ENCODE data around the gene TUBE1.
"Not testable (repeated sequence)": the region's sequence is repeated elsewhere in the genome, so short reads cannot be mapped to it uniquely, and the experiment has no call there.

TUBE1 gene

GRCh38 chr6:112116221-112116620 lies 28.9 kb upstream of the TUBE1 start:
- no peaks in the 10 kb centered on the region for H3K9me3 ChIP-seq (ENCODE audit: control extremely low read depth in 1 of 5, control insufficient read depth in 4 of 5, insufficient read depth in 2 of 5, low read depth in 1 of 5, low read length in 4 of 5)
- H3K36me3 ChIP-seq (ENCODE audit: control insufficient read depth in 4 of 4, insufficient read depth in 4 of 4, low read length in 3 of 4): no peaks in the 10 kb centered on the region
- no peak overlapping the region for H3K4me3 ChIP-seq (ENCODE audit: control insufficient read depth in 1 of 7, extremely low read depth in 1 of 7, insufficient read depth in 4 of 7, low read depth in 2 of 7, low read length in 6 of 7)
- WGBS (ENCODE audit: insufficient coverage): no CpG with 5 or more reads among the region's 1 CpG
- ChIA-PET CTCF (no interaction called here), POLR2A (no interaction called here)
- peaks cover 2 to 11% (median 8%) of the 10 kb centered on the region in 4 experiments for H3K4me1 ChIP-seq (ENCODE audit: control extremely low read depth in 1 of 4, control insufficient read depth in 4 of 4, insufficient read depth in 4 of 4, low read length in 3 of 4)
- no peaks in the 10 kb centered on the region for H3K27me3 ChIP-seq (replicated peaks in 2 of 5; ENCODE audit: control insufficient read depth in 4 of 5, insufficient read depth in 5 of 5, low read length in 4 of 5)
- no peak overlapping the region for H3K27ac ChIP-seq (ENCODE audit: insufficient read depth in 1 of 2, low read depth in 1 of 2, low read length in 2 of 2, poor library complexity in 1 of 2, severe bottlenecking in 2 of 2)
- no peak for DNase-seq

- Histone ChIP-seq H3K9me3 (ENCODE audit: control extremely low read depth in 1 of 5, control insufficient read depth in 4 of 5, insufficient read depth in 2 of 5, low read depth in 1 of 5, low read length in 4 of 5) (no peaks in the 10 kb centered on the region), H3K27me3 (replicated peaks in 2 of 5; ENCODE audit: control insufficient read depth in 4 of 5, insufficient read depth in 5 of 5, low read length in 4 of 5) (no peaks in the 10 kb centered on the region), H3K4me1 (ENCODE audit: control extremely low read depth in 1 of 4, control insufficient read depth in 4 of 4, insufficient read depth in 4 of 4, low read length in 3 of 4) (peaks cover 2 to 11% (median 8%) of the 10 kb centered on the region in 4 experiments), H3K36me3 (ENCODE audit: control insufficient read depth in 4 of 4, insufficient read depth in 4 of 4, low read length in 3 of 4) (no peaks in the 10 kb centered on the region), H3K27ac (ENCODE audit: insufficient read depth in 1 of 2, low read depth in 1 of 2, low read length in 2 of 2, poor library complexity in 1 of 2, severe bottlenecking in 2 of 2) (no peak overlapping the region), H3K4me3 (ENCODE audit: control insufficient read depth in 1 of 7, extremely low read depth in 1 of 7, insufficient read depth in 4 of 7, low read depth in 2 of 7, low read length in 6 of 7) (no peak overlapping the region)
- ChIA-PET POLR2A (no interaction called here), CTCF (no interaction called here)
- no peak for DNase-seq
- WGBS (ENCODE audit: insufficient coverage): no CpG with 5 or more reads among the region's 3 CpGs
Measured at GRCh38 chr6:112114577-112115223, 27.4 kb upstream of the TUBE1 start.

GRCh38 chr6:112113918-112114317 lies 26.6 kb upstream of the TUBE1 start:
- POLR2A ChIA-PET: no interaction called here
- Histone ChIP-seq H3K9me3 (ENCODE audit: control extremely low read depth in 1 of 5, control insufficient read depth in 4 of 5, insufficient read depth in 2 of 5, low read depth in 1 of 5, low read length in 4 of 5) (no peaks in the 10 kb centered on the region), H3K4me3 (ENCODE audit: control insufficient read depth in 1 of 7, extremely low read depth in 1 of 7, insufficient read depth in 4 of 7, low read depth in 2 of 7, low read length in 6 of 7) (no peak overlapping the region), H3K27ac (ENCODE audit: insufficient read depth in 1 of 2, low read depth in 1 of 2, low read length in 2 of 2, poor library complexity in 1 of 2, severe bottlenecking in 2 of 2) (no peak overlapping the region), H3K36me3 (ENCODE audit: control insufficient read depth in 4 of 4, insufficient read depth in 4 of 4, low read length in 3 of 4) (no peaks in the 10 kb centered on the region), H3K27me3 (replicated peaks in 2 of 5; ENCODE audit: control insufficient read depth in 4 of 5, insufficient read depth in 5 of 5, low read length in 4 of 5) (no peaks in the 10 kb centered on the region), H3K4me1 (ENCODE audit: control extremely low read depth in 1 of 4, control insufficient read depth in 4 of 4, insufficient read depth in 4 of 4, low read length in 3 of 4) (peaks cover 2 to 11% (median 8%) of the 10 kb centered on the region in 4 experiments)
- CTCF ChIA-PET: interaction anchor here (1.2 kb wide), 1 partner anchor 17 kb away, joined by 3 read pairs; no protein-coding TSS in a partner anchor
- no peak for DNase-seq

- ChIA-PET POLR2A (no interaction called here), CTCF (interaction anchor here (1.2 kb wide), 1 partner anchor 18 kb away, joined by 3 read pairs; no protein-coding TSS in a partner anchor)
- DNase-seq: no peak
- 94% methylated on average over 2 of the region's 3 CpGs for whole genome bisulfite sequencing (ENCODE audit: insufficient coverage)
- Histone ChIP-seq H3K36me3 (ENCODE audit: control insufficient read depth in 4 of 4, insufficient read depth in 4 of 4, low read length in 3 of 4) (no peaks in the 10 kb centered on the region), H3K4me3 (ENCODE audit: control insufficient read depth in 1 of 7, extremely low read depth in 1 of 7, insufficient read depth in 4 of 7, low read depth in 2 of 7, low read length in 6 of 7) (no peak overlapping the region), H3K27ac (ENCODE audit: insufficient read depth in 1 of 2, low read depth in 1 of 2, low read length in 2 of 2, poor library complexity in 1 of 2, severe bottlenecking in 2 of 2) (no peak overlapping the region), H3K27me3 (replicated peaks in 2 of 5; ENCODE audit: control insufficient read depth in 4 of 5, insufficient read depth in 5 of 5, low read length in 4 of 5) (no peaks in the 10 kb centered on the region), H3K4me1 (ENCODE audit: control extremely low read depth in 1 of 4, control insufficient read depth in 4 of 4, insufficient read depth in 4 of 4, low read length in 3 of 4) (peaks cover 2 to 11% (median 8%) of the 10 kb centered on the region in 4 experiments), H3K9me3 (ENCODE audit: control extremely low read depth in 1 of 5, control insufficient read depth in 4 of 5, insufficient read depth in 2 of 5, low read depth in 1 of 5, low read length in 4 of 5) (no peaks in the 10 kb centered on the region)
Measured at GRCh38 chr6:112113431-112113830, 26.1 kb upstream of the TUBE1 start.

GRCh38 chr6:112109262-112109661 lies 22.0 kb upstream of the TUBE1 start:
- WGBS (ENCODE audit: insufficient coverage): 92% methylated on average over 8 of the region's 9 CpGs
- ChIA-PET POLR2A (no interaction called here), CTCF (interaction anchor here (1.5 kb wide), 1 partner anchor 55 kb away, joined by 3 read pairs; no protein-coding TSS in a partner anchor)
- H3K9me3 ChIP-seq (ENCODE audit: control extremely low read depth in 1 of 5, control insufficient read depth in 4 of 5, insufficient read depth in 2 of 5, low read depth in 1 of 5, low read length in 4 of 5): peaks cover 0 to 5% (median 0%) of the 10 kb centered on the region in 5 experiments
- no peaks in the 10 kb centered on the region for H3K36me3 ChIP-seq (ENCODE audit: control insufficient read depth in 4 of 4, insufficient read depth in 4 of 4, low read length in 3 of 4)
- H3K27ac ChIP-seq (ENCODE audit: insufficient read depth in 1 of 2, low read depth in 1 of 2, low read length in 2 of 2, poor library complexity in 1 of 2, severe bottlenecking in 2 of 2): no peak overlapping the region
- H3K4me1 ChIP-seq (ENCODE audit: control extremely low read depth in 1 of 4, control insufficient read depth in 4 of 4, insufficient read depth in 4 of 4, low read length in 3 of 4): no peaks in the 10 kb centered on the region
- no peaks in the 10 kb centered on the region for H3K27me3 ChIP-seq (replicated peaks in 2 of 5; ENCODE audit: control insufficient read depth in 4 of 5, insufficient read depth in 5 of 5, low read length in 4 of 5)
- no peak for DNase-seq
- no peak overlapping the region for H3K4me3 ChIP-seq (ENCODE audit: control insufficient read depth in 1 of 7, extremely low read depth in 1 of 7, insufficient read depth in 4 of 7, low read depth in 2 of 7, low read length in 6 of 7)

GRCh38 chr6:112106562-112106961 lies 19.3 kb upstream of the TUBE1 start:
- Histone ChIP-seq H3K27ac (ENCODE audit: insufficient read depth in 1 of 2, low read depth in 1 of 2, low read length in 2 of 2, poor library complexity in 1 of 2, severe bottlenecking in 2 of 2) (no peak overlapping the region), H3K27me3 (replicated peaks in 2 of 5; ENCODE audit: control insufficient read depth in 4 of 5, insufficient read depth in 5 of 5, low read length in 4 of 5) (no peaks in the 10 kb centered on the region), H3K4me1 (ENCODE audit: control extremely low read depth in 1 of 4, control insufficient read depth in 4 of 4, insufficient read depth in 4 of 4, low read length in 3 of 4) (no peaks in the 10 kb centered on the region), H3K9me3 (ENCODE audit: control extremely low read depth in 1 of 5, control insufficient read depth in 4 of 5, insufficient read depth in 2 of 5, low read depth in 1 of 5, low read length in 4 of 5) (peaks cover 0 to 5% (median 0%) of the 10 kb centered on the region in 5 experiments), H3K4me3 (ENCODE audit: control insufficient read depth in 1 of 7, extremely low read depth in 1 of 7, insufficient read depth in 4 of 7, low read depth in 2 of 7, low read length in 6 of 7) (no peak overlapping the region), H3K36me3 (ENCODE audit: control insufficient read depth in 4 of 4, insufficient read depth in 4 of 4, low read length in 3 of 4) (no peaks in the 10 kb centered on the region)
- CTCF ChIA-PET: interaction anchor here (1.8 kb wide), 1 partner anchor 17 kb away, joined by 5 read pairs; no protein-coding TSS in a partner anchor
- DNase-seq: no peak
- no CpG with 5 or more reads among the region's 2 CpGs for WGBS (ENCODE audit: insufficient coverage)
- POLR2A ChIA-PET: no interaction called here

- no CpG with 5 or more reads among the region's 2 CpGs for WGBS (ENCODE audit: insufficient coverage)
- H3K27me3 ChIP-seq (replicated peaks in 2 of 5; ENCODE audit: control insufficient read depth in 4 of 5, insufficient read depth in 5 of 5, low read length in 4 of 5); DNase-seq; H3K9me3 ChIP-seq (ENCODE audit: control extremely low read depth in 1 of 5, control insufficient read depth in 4 of 5, insufficient read depth in 2 of 5, low read depth in 1 of 5, low read length in 4 of 5); POLR2A ChIA-PET; H3K27ac ChIP-seq (ENCODE audit: insufficient read depth in 1 of 2, low read depth in 1 of 2, low read length in 2 of 2, poor library complexity in 1 of 2, severe bottlenecking in 2 of 2); H3K36me3 ChIP-seq (ENCODE audit: control insufficient read depth in 4 of 4, insufficient read depth in 4 of 4, low read length in 3 of 4); CTCF ChIA-PET; H3K4me1 ChIP-seq (ENCODE audit: control extremely low read depth in 1 of 4, control insufficient read depth in 4 of 4, insufficient read depth in 4 of 4, low read length in 3 of 4); H3K4me3 ChIP-seq (ENCODE audit: control insufficient read depth in 1 of 7, extremely low read depth in 1 of 7, insufficient read depth in 4 of 7, low read depth in 2 of 7, low read length in 6 of 7): not testable (repeated sequence)
Measured at GRCh38 chr6:112106026-112106425, 18.7 kb upstream of the TUBE1 start.

All from common myeloid progenitor, CD34-positive (primary cell).